ENCODE data around the gene PORCN. TPM values are rescaled to one million over a fixed set of nuclear protein-coding genes. Genes with fewer than 3 reads are reported as not detected.

The PORCN gene
- total and polyA plus RNA-seq, 4 donors, result 0.70 to 4.9 (median 2.8) TPM

- Histone ChIP-seq H3K27me3 (ENCODE audit: control insufficient read depth in 4 of 4, insufficient read depth in 4 of 4, low read length in 3 of 4) (no peaks in the 10 kb centered on the region), H3K4me3 (ENCODE audit: low read depth in 1 of 3, low read length in 3 of 3) (no peak overlapping the region), H3K27ac (ENCODE audit: low read depth in 1 of 2, low read length in 2 of 2) (no peak overlapping the region), H3K36me3 (ENCODE audit: control insufficient read depth in 4 of 4, insufficient read depth in 3 of 4, low read depth in 1 of 4, low read length in 3 of 4) (no peaks in the 10 kb centered on the region), H3K9ac (ENCODE audit: low read depth in 1 of 2, low read length in 2 of 2) (no peak overlapping the region), H3K4me1 (ENCODE audit: control insufficient read depth in 4 of 4, insufficient read depth in 4 of 4, low read length in 3 of 4) (peaks cover 0 to 14% (median 3%) of the 10 kb centered on the region in 4 donors), H3K9me3 (ENCODE audit: control insufficient read depth in 4 of 4, low read length in 3 of 4) (no peaks in the 10 kb centered on the region)
- no peak for DNase-seq (ENCODE audit: low spot score)
- TF ChIP-seq JUND (IDR thresholded peaks at IDR 0.05) (peak; percentile 22 to 80), REST (IDR thresholded peaks at IDR 0.05) (no peak), HNF4G (IDR thresholded peaks at IDR 0.05) (no peak), NR2F2 (IDR thresholded peaks at IDR 0.05) (peak; percentile 31), ZBTB33 (IDR thresholded peaks at IDR 0.05) (no peak), MAX (IDR thresholded peaks at IDR 0.05) (no peak), RAD21 (IDR thresholded peaks at IDR 0.05) (no peak), TAF1 (conservative IDR thresholded peaks at IDR 0.05) (no peak), RXRA (IDR thresholded peaks at IDR 0.05) (peak; percentile 53 to 68), FOXA2 (IDR thresholded peaks at IDR 0.05) (no peak), ATF3 (IDR thresholded peaks at IDR 0.05) (peak; percentile 50), FOXA1 (IDR thresholded peaks at IDR 0.05) (no peak), YY1 (IDR thresholded peaks at IDR 0.05) (no peak), HNF4A (conservative IDR thresholded peaks at IDR 0.05) (peak; percentile 35 to 56), EGR1 (IDR thresholded peaks at IDR 0.05; ENCODE audit: low read depth in 2 of 2) (no peak), CTCF (IDR thresholded peaks at IDR 0.05; ENCODE audit: low read depth, low read length, missing input control) (no peak), GABPA (IDR thresholded peaks at IDR 0.05 in 1 of 2, conservative IDR thresholded peaks at IDR 0.05 in 1 of 2) (no peak), SP1 (IDR thresholded peaks at IDR 0.05) (no peak)
- 41% methylated on average over 5 of the region's 5 CpGs for WGBS
Observed at GRCh38 chrX:48505481-48505880, 3.3 kb upstream of the PORCN start.

All from liver (tissue), 9 donors.